DND-41 (cell line): ENCODE measurements around the gene ZP1.

ENCODE experiments used
- ATAC-seq: fragments of 200-7000 bp; cut with Tn5 transposase; 3 replicates; pipeline ENCODE4 v1.9.1; 2021; ENCODE audit warnings: low read depth; ENCODE audit not compliant: insufficient read depth
- DNase-seq: peaks from one replicate; pipeline ENCODE4 v3.0.0-alpha.2; 2020
- H2AFZ ChIP-seq: 2 replicates; pipeline ENCODE4 v1.6.0; 2012; ENCODE audit warnings: low read depth, low read length
- H3K27ac ChIP-seq: 2 replicates; pipeline ENCODE4 v1.5.1; 2012; ENCODE audit warnings: low read length, inconsistent platforms
- H3K27me3 ChIP-seq: fragments of 200-600 bp; sonication (generic); 2 replicates; pipeline ENCODE4 v1.6.0; 2012; ENCODE audit warnings: low read length, mild to moderate bottlenecking, inconsistent platforms; ENCODE audit not compliant: insufficient read depth, poor library complexity
- H3K36me3 ChIP-seq: 2 replicates; pipeline ENCODE4 v1.5.1; 2012; ENCODE audit warnings: low read length, inconsistent platforms; ENCODE audit not compliant: insufficient read depth
- H3K4me1 ChIP-seq: 2 replicates; pipeline ENCODE4 v1.5.1; 2012; ENCODE audit warnings: mild to moderate bottlenecking, low read length; ENCODE audit not compliant: insufficient read depth
- H3K4me2 ChIP-seq: 2 replicates; pipeline ENCODE4 v1.6.0; 2012; ENCODE audit warnings: mild to moderate bottlenecking, moderate library complexity, low read length, inconsistent platforms; ENCODE audit not compliant: insufficient read depth
- H3K4me3 ChIP-seq, 2 experiments: fragments of 200-600 bp in 1 of 2; shearing (Covaris generic) in 1 of 2; 2 replicates each; pipeline ENCODE4 v1.5.1; 2012 to 2016; ENCODE audit warnings: inconsistent platforms in 2 of 2, low read length in 2 of 2, mild to moderate bottlenecking in 2 of 2, low read depth in 1 of 2, moderate library complexity in 1 of 2
- H3K79me2 ChIP-seq: 2 replicates; pipeline ENCODE4 v1.6.0; 2012; ENCODE audit warnings: low read length, inconsistent platforms; ENCODE audit not compliant: insufficient read depth
- H3K9ac ChIP-seq: 2 replicates; pipeline ENCODE4 v1.6.0; 2012; ENCODE audit warnings: low read depth, mild to moderate bottlenecking, inconsistent platforms, low read length, moderate library complexity
- H3K9me3 ChIP-seq: 2 replicates; pipeline ENCODE4 v1.5.1; 2012; ENCODE audit warnings: low read length, moderate library complexity, mild to moderate bottlenecking, inconsistent platforms; ENCODE audit not compliant: insufficient read depth, severe bottlenecking
- H4K20me1 ChIP-seq: 2 replicates; pipeline ENCODE4 v1.6.0; 2012; ENCODE audit warnings: low read length; ENCODE audit not compliant: insufficient read depth
- CTCF ChIP-seq: IDR thresholded peaks from 2 replicates; pipeline ENCODE4 v1.5.1; 2012; ENCODE audit warnings: borderline replicate concordance, low read length, moderate library complexity, mild to moderate bottlenecking; ENCODE audit not compliant: poor library complexity, severe bottlenecking; ENCODE audit errors: extremely low read depth
- EZH2 ChIP-seq: IDR thresholded peaks from 3 replicates; pipeline ENCODE4 v1.6.1; 2012; ENCODE audit warnings: borderline replicate concordance, low read depth, mild to moderate bottlenecking, moderate library complexity, low read length, inconsistent platforms; ENCODE audit not compliant: severe bottlenecking

The ZP1 gene

DNA sequence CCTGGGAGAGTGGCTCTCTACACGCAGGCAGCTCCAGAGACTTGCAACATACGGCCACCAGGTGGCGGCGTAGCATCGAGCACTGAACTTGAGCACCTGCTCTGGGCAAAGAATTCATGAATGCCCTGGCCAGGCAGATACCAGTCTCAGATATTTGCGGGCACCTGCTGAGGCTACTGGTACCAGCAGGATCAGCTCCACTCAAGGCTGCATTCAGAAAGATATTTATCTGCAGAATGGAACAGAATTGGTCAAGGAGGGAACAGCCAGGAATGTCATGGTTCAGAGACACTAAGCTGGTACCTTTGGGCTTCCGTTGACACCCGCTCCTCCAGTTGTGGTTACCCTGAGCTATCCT, 36.2 kb upstream of the ZP1 start:
- Histone ChIP-seq H2AFZ (no peak overlapping the region), H3K9me3 (no peaks in the 10 kb centered on the region), H3K27me3 (no peaks in the 10 kb centered on the region), H3K9ac (no peak overlapping the region), H3K36me3 (no peaks in the 10 kb centered on the region), H3K4me1 (peaks cover 13% of the 10 kb centered on the region; the same call in 1 of the 2 replicates), H3K4me2 (no peak overlapping the region), H3K79me2 (no peaks in the 10 kb centered on the region), H3K27ac (no peak overlapping the region), H4K20me1 (no peaks in the 10 kb centered on the region), H3K4me3 (no peak overlapping the region)
- DNase-seq (peak; percentile 84), ATAC-seq (peak; percentile 99)
- peak; percentile 95 for TF ChIP-seq CTCF
- TF ChIP-seq EZH2, result no peak

DNA sequence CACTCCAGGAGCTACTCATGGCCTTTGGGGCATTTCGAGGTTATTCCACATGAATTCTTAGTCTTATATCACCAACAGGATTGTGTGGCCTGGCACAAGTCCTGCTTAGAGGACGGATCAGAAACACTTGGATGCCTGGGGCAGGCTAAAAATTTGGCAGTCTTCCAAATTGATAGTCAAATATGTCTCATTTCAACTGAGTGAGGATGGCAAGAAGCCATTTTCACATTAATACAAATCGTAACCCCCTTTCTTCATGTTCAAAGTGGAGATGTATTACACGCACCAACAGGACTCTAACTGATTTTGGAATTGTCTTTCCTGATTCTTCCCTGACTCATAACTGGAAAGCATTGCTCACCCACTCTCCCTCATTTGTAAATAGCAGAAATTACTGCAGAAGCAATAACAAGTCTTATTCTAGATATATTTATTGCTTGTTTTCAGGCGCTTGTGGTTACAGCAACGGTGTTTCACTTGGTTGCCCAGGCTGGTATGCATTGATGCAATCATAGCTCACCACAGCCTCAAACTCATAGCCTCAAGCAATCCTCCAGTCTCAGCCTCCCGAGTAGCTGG, 35.8 kb upstream of the ZP1 start:
- Histone ChIP-seq H3K9ac (no peak overlapping the region), H3K27ac (no peak overlapping the region), H3K4me3 (no peak overlapping the region), H4K20me1 (no peaks in the 10 kb centered on the region), H3K27me3 (no peaks in the 10 kb centered on the region), H3K36me3 (no peaks in the 10 kb centered on the region), H3K4me2 (no peak overlapping the region), H3K9me3 (no peaks in the 10 kb centered on the region), H3K79me2 (no peaks in the 10 kb centered on the region), H3K4me1 (peaks cover 13% of the 10 kb centered on the region; the same call in 1 of the 2 replicates), H2AFZ (no peak overlapping the region)
- TF ChIP-seq CTCF (no peak), EZH2 (no peak)
- no peak for DNase-seq
- ATAC-seq, result no peak

GRCh38 chr11:60834742-60835533, 32.4 kb upstream of the ZP1 start:
- Histone ChIP-seq H3K79me2 (no peaks in the 10 kb centered on the region), H3K4me3 (no peak overlapping the region), H2AFZ (no peak overlapping the region), H3K4me2 (no peak overlapping the region), H4K20me1 (no peaks in the 10 kb centered on the region), H3K4me1 (peaks cover 13% of the 10 kb centered on the region; the same call in 1 of the 2 replicates), H3K36me3 (no peaks in the 10 kb centered on the region), H3K9me3 (no peaks in the 10 kb centered on the region), H3K27ac (no peak overlapping the region), H3K27me3 (no peaks in the 10 kb centered on the region), H3K9ac (no peak overlapping the region)
- no peak for TF ChIP-seq CTCF
- no peak for TF ChIP-seq EZH2
- DNase-seq (no peak), ATAC-seq (no peak)
